Neuronal stem cell (in vitro differentiated cells): ENCODE measurements around the gene CD300C.

ENCODE experiments used
- DNase-seq: peaks from one replicate; pipeline ENCODE4 v3.0.0-alpha.2; 2013; ENCODE audit warnings: low spot score
- H2AFZ ChIP-seq: one replicate; pipeline ENCODE4 v1.6.1; 2013; ENCODE audit warnings: mild to moderate bottlenecking, low read length, inconsistent platforms
- H2AK5ac ChIP-seq: 2 replicates; pipeline ENCODE4 v1.6.1; 2013; ENCODE audit warnings: low read depth, mild to moderate bottlenecking, inconsistent platforms, low read length, moderate library complexity, mixed read lengths
- H2BK120ac ChIP-seq: 2 replicates; pipeline ENCODE4 v1.6.1; 2013; ENCODE audit warnings: low read depth, mild to moderate bottlenecking, inconsistent platforms, low read length, moderate library complexity, mixed read lengths
- H2BK12ac ChIP-seq: one replicate; pipeline ENCODE4 v1.6.1; 2013; ENCODE audit warnings: low read length, inconsistent platforms
- H2BK15ac ChIP-seq: 2 replicates; pipeline ENCODE4 v1.6.1; 2013; ENCODE audit warnings: mild to moderate bottlenecking, low read length, inconsistent platforms, mixed read lengths
- H2BK5ac ChIP-seq: one replicate; pipeline ENCODE4 v1.6.1; 2013; ENCODE audit warnings: inconsistent platforms, mild to moderate bottlenecking, low read length, moderate library complexity
- H3K14ac ChIP-seq: one replicate; pipeline ENCODE4 v1.6.1; 2013; ENCODE audit warnings: low read length, inconsistent platforms
- H3K18ac ChIP-seq: 2 replicates; pipeline ENCODE4 v1.6.1; 2013; ENCODE audit warnings: low read length, inconsistent platforms
- H3K23ac ChIP-seq: 2 replicates; pipeline ENCODE4 v1.6.1; 2013; ENCODE audit warnings: low read depth, mild to moderate bottlenecking, mixed read lengths, low read length, inconsistent platforms; ENCODE audit not compliant: poor library complexity
- H3K27ac ChIP-seq: replicated peaks from 3 replicates; pipeline ENCODE4 v1.5.1; 2013; ENCODE audit warnings: low read length, inconsistent platforms
- H3K27me3 ChIP-seq, 3 experiments: 2 replicates each; pipeline ENCODE4 v1.6.1; 2013; ENCODE audit warnings: low read length in 3 of 3, mild to moderate bottlenecking in 2 of 3, inconsistent platforms in 1 of 3, low read depth in 1 of 3, mixed read lengths in 1 of 3, moderate library complexity in 1 of 3; ENCODE audit not compliant: control insufficient read depth in 3 of 3, insufficient read depth in 3 of 3
- H3K36me3 ChIP-seq, 2 donors: replicated peaks in 1 of 2; 2 replicates each; pipeline ENCODE4 v1.6.1; 2013; ENCODE audit warnings: low read length in 2 of 2; ENCODE audit not compliant: control insufficient read depth in 2 of 2, insufficient read depth in 2 of 2
- H3K4ac ChIP-seq: 2 replicates; pipeline ENCODE4 v1.6.1; 2013; ENCODE audit warnings: inconsistent platforms, mild to moderate bottlenecking, low read length, moderate library complexity
- H3K4me1 ChIP-seq, 2 donors: 1 replicate in 1 of 2; 2 replicates in 1 of 2; pipeline ENCODE4 v1.6.1; 2013; ENCODE audit warnings: low read length in 2 of 2, low read depth in 1 of 2; ENCODE audit not compliant: control insufficient read depth in 2 of 2, insufficient read depth in 1 of 2
- H3K4me2 ChIP-seq: one replicate; pipeline ENCODE4 v1.6.1; 2013; ENCODE audit warnings: mild to moderate bottlenecking, low read length, inconsistent platforms; ENCODE audit not compliant: insufficient read depth, poor library complexity, severe bottlenecking
- H3K4me3 ChIP-seq, 2 donors: 2 replicates each; pipeline ENCODE4 v1.5.1; 2013; ENCODE audit warnings: low read length in 2 of 2, mild to moderate bottlenecking in 2 of 2, inconsistent platforms in 1 of 2, moderate library complexity in 1 of 2
- H3K79me1 ChIP-seq: one replicate; pipeline ENCODE4 v1.6.1; 2013; ENCODE audit warnings: low read depth, mild to moderate bottlenecking, inconsistent platforms, low read length, moderate library complexity
- H3K9ac ChIP-seq: one replicate; pipeline ENCODE4 v1.6.1; 2013; ENCODE audit warnings: mild to moderate bottlenecking, low read depth, low read length, inconsistent platforms; ENCODE audit not compliant: poor library complexity
- H3K9me3 ChIP-seq, 2 donors: replicated peaks in 1 of 2; 2 replicates each; pipeline versions ENCODE3 to v1.6.1; 2013; ENCODE audit warnings: low read length in 2 of 2, mild to moderate bottlenecking in 2 of 2, inconsistent platforms in 1 of 2, low read depth in 1 of 2, mixed read lengths in 1 of 2, moderate library complexity in 1 of 2; ENCODE audit not compliant: control insufficient read depth in 2 of 2, insufficient read depth in 1 of 2
- H4K8ac ChIP-seq: one replicate; pipeline ENCODE4 v1.6.1; 2013; ENCODE audit warnings: low read depth, mild to moderate bottlenecking, inconsistent platforms, low read length, moderate library complexity
- H4K91ac ChIP-seq: one replicate; pipeline ENCODE4 v1.6.1; 2013; ENCODE audit warnings: low read length, low read depth, mild to moderate bottlenecking, inconsistent platforms; ENCODE audit not compliant: poor library complexity
- WGBS, 2 donors: extraction: QIAGEN DNeasy Blood & Tissue Kit; methylation state at CpG; one replicate each; pipeline ENCODE4 v1.1.7; 2013; ENCODE audit warnings: missing lambda C conversion rate in 2 of 2, mixed read lengths in 1 of 2; ENCODE audit not compliant: insufficient read length in 2 of 2, insufficient replicate concordance in 1 of 2; ENCODE audit errors: extremely low coverage in 2 of 2; 5-methylcytosine and 5-hydroxymethylcytosine counted together

CD300C gene

DNA sequence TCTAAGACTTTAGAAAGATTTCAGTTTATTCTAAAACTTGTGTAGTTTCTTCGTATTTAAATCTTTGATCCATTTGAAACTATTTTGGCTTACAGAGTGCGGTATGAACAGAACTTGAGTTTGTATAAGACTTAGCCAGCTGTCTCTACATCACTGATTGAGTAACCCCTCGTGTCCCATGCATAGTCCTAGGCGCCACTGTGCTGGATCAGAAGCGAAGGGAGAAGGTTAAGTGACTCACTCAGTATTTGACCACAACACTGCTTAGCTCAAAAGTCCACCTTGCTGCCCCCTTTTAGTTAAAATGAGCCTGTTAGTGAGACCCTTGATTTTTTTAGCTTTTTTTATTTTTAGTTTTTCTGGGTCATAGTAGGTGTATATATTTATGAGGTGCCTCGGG is 43.1 kb downstream of the CD300C start:
- no peak overlapping the region for H3K4me3 ChIP-seq
- no peak overlapping the region for H4K91ac ChIP-seq
- no CpG with 5 or more reads among the region's 6 CpGs for WGBS, 2 donors
- no peaks in the 10 kb centered on the region for H3K27me3 ChIP-seq
- H3K4me1 ChIP-seq: no peaks in the 10 kb centered on the region
- DNase-seq: no peak
- no peak overlapping the region for H3K23ac ChIP-seq
- no peak overlapping the region for H2AK5ac ChIP-seq
- no peak overlapping the region for H3K14ac ChIP-seq
- H3K36me3 ChIP-seq: no peaks in the 10 kb centered on the region
- no peak overlapping the region for H3K27ac ChIP-seq
- H4K8ac ChIP-seq: no peak overlapping the region
- H3K9me3 ChIP-seq: no peaks in the 10 kb centered on the region
- no peak overlapping the region for H3K9ac ChIP-seq
- no peak overlapping the region for H3K18ac ChIP-seq
- H3K79me1 ChIP-seq: no peaks in the 10 kb centered on the region
- no peak overlapping the region for H3K4ac ChIP-seq
- no peak overlapping the region for H2BK120ac ChIP-seq
- no peak overlapping the region for H3K4me2 ChIP-seq
- H2BK12ac ChIP-seq: no peak overlapping the region
- H2AFZ ChIP-seq: no peak overlapping the region
- H2BK5ac ChIP-seq: no peak overlapping the region
- H2BK15ac ChIP-seq: no peak overlapping the region

DNA sequence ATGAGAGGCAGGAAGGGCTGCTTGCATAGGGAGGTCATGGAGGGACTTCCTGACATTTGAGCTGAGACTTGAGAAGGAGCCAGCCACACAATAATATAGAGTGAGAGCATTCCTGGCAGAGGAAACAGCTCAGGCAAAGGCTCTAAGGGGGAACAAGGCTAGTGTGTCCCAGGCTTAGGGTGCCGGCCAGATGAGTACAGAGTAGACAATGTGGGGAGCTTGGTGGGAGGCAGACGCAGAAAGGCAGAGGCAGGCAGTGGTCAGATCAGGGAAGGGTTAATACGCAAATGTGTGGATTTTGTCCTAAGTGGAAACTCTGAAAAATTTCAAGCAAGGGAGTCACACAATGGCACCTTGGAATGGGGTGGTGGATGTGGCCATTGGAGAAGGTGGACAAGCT is 45.9 kb downstream of the CD300C start:
- Histone ChIP-seq H3K4me1 (no peaks in the 10 kb centered on the region), H3K79me1 (no peaks in the 10 kb centered on the region), H3K14ac (no peak overlapping the region), H4K8ac (no peak overlapping the region), H2BK120ac (no peak overlapping the region), H2AK5ac (no peak overlapping the region), H2AFZ (no peak overlapping the region), H2BK15ac (no peak overlapping the region), H3K4ac (no peak overlapping the region), H3K4me3 (no peak overlapping the region), H2BK12ac (no peak overlapping the region), H3K18ac (no peak overlapping the region), H3K36me3 (no peaks in the 10 kb centered on the region), H4K91ac (no peak overlapping the region), H3K4me2 (no peak overlapping the region), H3K27ac (no peak overlapping the region), H3K23ac (no peak overlapping the region), H3K9me3 (no peaks in the 10 kb centered on the region), H2BK5ac (no peak overlapping the region), H3K9ac (no peak overlapping the region), H3K27me3 (no peaks in the 10 kb centered on the region)
- no CpG with 5 or more reads among the region's 3 CpGs for WGBS, 2 donors
- DNase-seq: no peak

DNA sequence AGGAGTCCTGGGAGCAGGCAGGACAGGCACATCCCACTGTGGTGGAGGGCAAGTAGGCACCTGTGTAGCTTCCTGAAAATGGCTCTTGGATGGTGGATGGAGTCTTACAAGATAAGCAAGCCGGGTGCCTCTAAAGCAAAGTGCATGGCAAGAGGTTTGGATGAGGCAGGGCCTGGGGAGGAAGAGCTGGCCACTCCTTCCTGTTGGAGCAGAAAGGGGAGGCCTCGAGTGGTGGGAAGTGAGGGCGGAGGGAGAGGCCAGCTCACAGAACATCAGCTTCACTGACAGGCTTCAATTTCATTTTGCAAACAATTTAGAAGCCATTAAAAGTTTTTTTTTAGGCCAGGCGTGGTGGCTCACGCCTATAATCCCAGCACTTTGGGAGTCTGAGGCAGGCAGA is 48.4 kb downstream of the CD300C start:
- H3K79me1 ChIP-seq: no peaks in the 10 kb centered on the region
- H4K91ac ChIP-seq: no peak overlapping the region
- H3K18ac ChIP-seq: no peak overlapping the region
- DNase-seq: no peak
- H2BK15ac ChIP-seq: no peak overlapping the region
- H3K9ac ChIP-seq: no peak overlapping the region
- no peak overlapping the region for H3K4me3 ChIP-seq
- H2AK5ac ChIP-seq: no peak overlapping the region
- H3K36me3 ChIP-seq: no peaks in the 10 kb centered on the region
- H2BK12ac ChIP-seq: no peak overlapping the region
- no peaks in the 10 kb centered on the region for H3K27me3 ChIP-seq
- H3K14ac ChIP-seq: no peak overlapping the region
- no peak overlapping the region for H2BK5ac ChIP-seq
- no peak overlapping the region for H3K4me2 ChIP-seq
- H4K8ac ChIP-seq: no peak overlapping the region
- no peak overlapping the region for H3K23ac ChIP-seq
- no peak overlapping the region for H2AFZ ChIP-seq
- H2BK120ac ChIP-seq: no peak overlapping the region
- no CpG with 5 or more reads among the region's 5 CpGs for WGBS, 2 donors
- no peak overlapping the region for H3K27ac ChIP-seq
- no peaks in the 10 kb centered on the region for H3K9me3 ChIP-seq
- H3K4me1 ChIP-seq: no peaks in the 10 kb centered on the region
- no peak overlapping the region for H3K4ac ChIP-seq

DNA sequence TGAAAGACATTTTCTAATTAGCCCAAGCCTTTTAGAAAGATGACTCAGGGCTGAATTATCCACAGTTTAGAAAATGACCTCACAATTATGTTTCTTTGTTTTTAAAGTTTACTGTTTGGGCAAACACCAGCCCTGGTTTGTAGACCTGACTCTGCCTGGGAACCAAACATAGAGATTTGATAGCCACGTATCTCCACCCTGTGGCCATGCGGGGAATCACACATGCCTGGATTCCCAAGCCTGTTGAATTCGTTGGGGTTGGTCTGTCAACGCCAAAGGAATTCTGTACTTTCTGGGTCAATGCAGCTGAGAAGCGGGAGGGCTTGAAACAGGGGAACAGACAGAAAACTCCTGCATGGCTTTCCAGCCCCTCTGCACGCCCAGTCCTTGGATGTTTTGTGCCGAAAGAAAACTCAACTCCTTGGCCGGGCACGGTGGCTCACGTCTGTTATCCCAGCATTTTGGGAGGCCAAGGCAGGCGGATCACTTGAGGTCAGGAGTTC is 52.5 kb downstream of the CD300C start:
- no peak overlapping the region for H3K4ac ChIP-seq
- H3K36me3 ChIP-seq: no peaks in the 10 kb centered on the region
- no peak overlapping the region for H2BK5ac ChIP-seq
- H2BK12ac ChIP-seq: no peak overlapping the region
- H3K14ac ChIP-seq: no peak overlapping the region
- H2AK5ac ChIP-seq: no peak overlapping the region
- no peak overlapping the region for H3K27ac ChIP-seq
- H2BK15ac ChIP-seq: no peak overlapping the region
- H2AFZ ChIP-seq: no peak overlapping the region
- no peaks in the 10 kb centered on the region for H3K4me1 ChIP-seq
- H3K9me3 ChIP-seq: no peaks in the 10 kb centered on the region
- H3K9ac ChIP-seq: no peak overlapping the region
- H3K4me2 ChIP-seq: no peak overlapping the region
- WGBS, 2 donors: no CpG with 5 or more reads among the region's 11 CpGs
- no peak overlapping the region for H3K4me3 ChIP-seq
- no peak overlapping the region for H4K8ac ChIP-seq
- no peak overlapping the region for H2BK120ac ChIP-seq
- no peaks in the 10 kb centered on the region for H3K27me3 ChIP-seq
- H3K79me1 ChIP-seq: no peaks in the 10 kb centered on the region
- peak; percentile 71 for DNase-seq
- no peak overlapping the region for H3K23ac ChIP-seq
- no peak overlapping the region for H3K18ac ChIP-seq
- H4K91ac ChIP-seq: no peak overlapping the region
